VCaP (cell line): ENCODE results near the gene PIK3CA.
"Not testable (repeated sequence)": the region's sequence is repeated elsewhere in the genome, so short reads cannot be mapped to it uniquely, and the experiment has no call there.

ENCODE experiments used
- H3K27ac ChIP-seq: fragments of 450-650 bp; 2 replicates; pipeline ENCODE4 v1.5.1; 2017
- CTCF ChIP-seq: fragments of 450-650 bp; conservative IDR thresholded peaks from 2 replicates; pipeline ENCODE4 v1.5.1; 2017; ENCODE audit warnings: mild to moderate bottlenecking, moderate library complexity

PIK3CA gene

GRCh38 chr3:179196700-179197099, 48.5 kb downstream of the PIK3CA start:
- no peak overlapping the region for H3K27ac ChIP-seq
- no peak for TF ChIP-seq CTCF

- TF ChIP-seq CTCF = no peak
- H3K27ac ChIP-seq = no peak overlapping the region
These were observed 52.6 kb downstream of the PIK3CA start for GRCh38 chr3:179200790-179201189.

GRCh38 chr3:179215550-179215949, 67.4 kb downstream of the PIK3CA start:
- H3K27ac ChIP-seq = not testable (repeated sequence)

- not testable (repeated sequence) for H3K27ac ChIP-seq
These were observed 70.1 kb downstream of the PIK3CA start for GRCh38 chr3:179218213-179218612.

- H3K27ac ChIP-seq = no peak overlapping the region
- no peak for TF ChIP-seq CTCF
These were observed 75.4 kb downstream of the PIK3CA start for GRCh38 chr3:179223548-179223947.

- no peak overlapping the region for H3K27ac ChIP-seq
- TF ChIP-seq CTCF = no peak
These were observed 76.4 kb downstream of the PIK3CA start for GRCh38 chr3:179224584-179224983.

GRCh38 chr3:179227349-179227748, 79.2 kb downstream of the PIK3CA start:
- no peak for TF ChIP-seq CTCF
- H3K27ac ChIP-seq = no peak overlapping the region

- no peak for TF ChIP-seq CTCF
- no peak overlapping the region for H3K27ac ChIP-seq
These were observed 81.0 kb downstream of the PIK3CA start for GRCh38 chr3:179229177-179229576.

GRCh38 chr3:179233043-179233442, 84.9 kb downstream of the PIK3CA start:
- TF ChIP-seq CTCF = no peak

More at GRCh38 chr3:179233043-179233442, 84.9 kb downstream of the PIK3CA start:
- H3K27ac ChIP-seq = no peak overlapping the region
